Inferior parietal cortex (tissue), 1 donor: Measurements from ENCODE around the gene MAPKAP1.

Source experiments
- DNase-seq: peaks from one replicate; pipeline ENCODE4 v3.0.0-alpha.2; 2016; ENCODE audit errors: extremely low spot score

Gene MAPKAP1

GRCh38 chr9:125387861-125388524 lies 319.0 kb downstream of the MAPKAP1 start:
- DNase-seq: no peak
